Right renal pelvis (tissue), 4 donors: ENCODE data around the gene COX15. TPM values are rescaled to one million over a fixed set of nuclear protein-coding genes. Genes with fewer than 3 reads are reported as not detected.
"Not testable (repeated sequence)": the region's sequence is repeated elsewhere in the genome, so short reads cannot be mapped to it uniquely, and the experiment has no call there.

Experiments used
- DNase-seq, 4 donors: peaks; one replicate each; pipeline ENCODE4 v3.0.0-alpha.2; 2013; ENCODE audit warnings: low read depth in 4 of 4, low spot score in 3 of 4, missing footprints in 1 of 4
- polyA plus RNA-seq, 4 donors: library from polyadenylated mRNA; unstranded; fragments of 120-200 nt; gene quantifications; one replicate each; pipeline ENCODE4 v1.2.1, GENCODE V29; 2013; ENCODE audit not compliant: insufficient read length in 4 of 4

COX15 gene
- 10 to 100 TPM; 46.4 to 50.4 (median 47.0) TPM for polyA plus RNA-seq

GRCh38 chr10:99732033-99732842, at the start of gene COX15, which contains the start of gene CUTC:
Gene COX15 (minus strand): TSS chr10:99732127. CDS start chr10:99732049, 78 bp downstream.
Gene CUTC (plus strand): TSS chr10:99732234. CDS start chr10:99732349, 115 bp downstream.
- DNase-seq, result peak; percentile 95 to 98 (median 96)

- no peak for DNase-seq
Measured at GRCh38 chr10:99779335-99779734, 47.4 kb upstream of the COX15 start.

- no peak for DNase-seq
Measured at GRCh38 chr10:99777918-99778714, 46.2 kb upstream of the COX15 start.

GRCh38 chr10:99775850-99776249, 43.9 kb upstream of the COX15 start:
- DNase-seq, result no peak

- no peak for DNase-seq
Measured at GRCh38 chr10:99770408-99771045, 38.6 kb upstream of the COX15 start.

- DNase-seq, result no peak
Measured at GRCh38 chr10:99769706-99770105, 37.8 kb upstream of the COX15 start.

- no peak for DNase-seq
Measured at GRCh38 chr10:99768556-99768955, 36.6 kb upstream of the COX15 start.

GRCh38 chr10:99767901-99768300, 36.0 kb upstream of the COX15 start:
- no peak for DNase-seq

GRCh38 chr10:99766302-99766681, 34.4 kb upstream of the COX15 start:
- no peak for DNase-seq

GRCh38 chr10:99765672-99766301, 33.9 kb upstream of the COX15 start:
- no peak for DNase-seq

GRCh38 chr10:99761365-99761764, 29.4 kb upstream of the COX15 start:
- DNase-seq, result no peak

GRCh38 chr10:99760321-99760720, 28.4 kb upstream of the COX15 start:
- no peak for DNase-seq

- DNase-seq, result no peak
Measured at GRCh38 chr10:99758211-99758891, 26.4 kb upstream of the COX15 start.

- DNase-seq, result no peak
Measured at GRCh38 chr10:99756159-99756558, 24.2 kb upstream of the COX15 start.

- DNase-seq, result no peak
Measured at GRCh38 chr10:99754670-99755069, 22.7 kb upstream of the COX15 start.

- no peak for DNase-seq
Measured at GRCh38 chr10:99750641-99751040, 18.7 kb upstream of the COX15 start.

GRCh38 chr10:99748823-99749451, 17.0 kb upstream of the COX15 start:
- DNase-seq, result no peak

- DNase-seq, result not testable (repeated sequence)
Measured at GRCh38 chr10:99746166-99746565, 14.2 kb upstream of the COX15 start.

GRCh38 chr10:99743841-99744240, 11.9 kb upstream of the COX15 start:
- no peak for DNase-seq

GRCh38 chr10:99742701-99743100, 10.8 kb upstream of the COX15 start:
- no peak for DNase-seq
